Keratinocyte (primary cell): ENCODE results near the gene FOXL2NB.

ENCODE experiments used
- EZH2 ChIP-seq: IDR thresholded peaks from one replicate; pipeline ENCODE4 v1.6.1; 2012; ENCODE audit warnings: inconsistent platforms, mild to moderate bottlenecking, low read length, moderate library complexity
- TF ChIP-seq, protein P1 (sequence below), 3 experiments: IDR thresholded peaks in 1 of 3; conservative IDR thresholded peaks in 1 of 3; optimal IDR thresholded peaks in 1 of 3; 2 replicates in 2 of 3; 3 replicates in 1 of 3; pipeline versions ENCODE3 to v1.5.1; 2011; ENCODE audit warnings: low read length in 3 of 3, mild to moderate bottlenecking in 3 of 3, moderate library complexity in 2 of 3, control low read depth in 1 of 3, inconsistent platforms in 1 of 3; ENCODE audit not compliant: insufficient read depth in 2 of 3; ENCODE audit errors: extremely low read depth in 1 of 3

DNA sequence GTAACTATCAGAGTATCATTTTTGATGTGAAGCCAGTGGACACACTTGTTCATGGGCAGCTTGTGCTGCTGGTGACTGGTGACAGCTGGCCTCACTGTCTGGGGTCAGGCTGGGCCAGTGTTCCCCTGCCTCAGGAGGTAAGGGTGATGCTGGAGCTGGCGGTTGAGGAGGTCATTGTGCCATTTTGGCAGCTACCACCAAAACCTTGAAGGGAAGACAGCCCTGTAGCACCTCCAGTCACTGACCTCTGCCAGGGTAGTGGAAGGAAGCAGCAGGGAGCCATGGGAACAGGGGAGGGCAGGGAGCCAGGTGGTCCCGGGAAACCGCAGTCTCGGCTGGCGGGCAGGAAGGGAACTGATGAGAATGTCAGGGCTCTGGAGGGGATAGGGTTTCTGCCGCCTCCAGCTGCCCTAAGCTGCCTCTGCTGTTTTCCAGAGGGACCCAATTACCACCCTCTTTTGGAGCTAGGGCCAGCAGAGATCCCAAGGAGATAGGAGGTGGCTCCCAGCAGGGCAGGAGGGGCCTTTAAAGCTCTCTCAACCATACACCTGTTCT is 24.8 kb downstream of the FOXL2NB start:
- TF ChIP-seq, protein P1, sequence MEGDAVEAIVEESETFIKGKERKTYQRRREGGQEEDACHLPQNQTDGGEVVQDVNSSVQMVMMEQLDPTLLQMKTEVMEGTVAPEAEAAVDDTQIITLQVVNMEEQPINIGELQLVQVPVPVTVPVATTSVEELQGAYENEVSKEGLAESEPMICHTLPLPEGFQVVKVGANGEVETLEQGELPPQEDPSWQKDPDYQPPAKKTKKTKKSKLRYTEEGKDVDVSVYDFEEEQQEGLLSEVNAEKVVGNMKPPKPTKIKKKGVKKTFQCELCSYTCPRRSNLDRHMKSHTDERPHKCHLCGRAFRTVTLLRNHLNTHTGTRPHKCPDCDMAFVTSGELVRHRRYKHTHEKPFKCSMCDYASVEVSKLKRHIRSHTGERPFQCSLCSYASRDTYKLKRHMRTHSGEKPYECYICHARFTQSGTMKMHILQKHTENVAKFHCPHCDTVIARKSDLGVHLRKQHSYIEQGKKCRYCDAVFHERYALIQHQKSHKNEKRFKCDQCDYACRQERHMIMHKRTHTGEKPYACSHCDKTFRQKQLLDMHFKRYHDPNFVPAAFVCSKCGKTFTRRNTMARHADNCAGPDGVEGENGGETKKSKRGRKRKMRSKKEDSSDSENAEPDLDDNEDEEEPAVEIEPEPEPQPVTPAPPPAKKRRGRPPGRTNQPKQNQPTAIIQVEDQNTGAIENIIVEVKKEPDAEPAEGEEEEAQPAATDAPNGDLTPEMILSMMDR (optimal IDR thresholded peaks at IDR 0.05 in 1 of 3, IDR thresholded peaks at IDR 0.05 in 1 of 3, conservative IDR thresholded peaks at IDR 0.05 in 1 of 3; ENCODE audit: extremely low read depth in 1 of 3, insufficient read depth in 2 of 3, low read length in 3 of 3) = no peak
- TF ChIP-seq EZH2 = no peak
